NOMO-1 (cell line): ENCODE results near the gene CEP164.

ENCODE experiments used
- DNase-seq, 2 experiments: peaks; one replicate each; lab custom pipeline; 2025; ENCODE audit not compliant: unreplicated experiment in 2 of 2; lab: John Stamatoyannopoulos, UW

CEP164 gene

GRCh38 chr11:117327567-117328374, at the start of gene CEP164:
TSS of gene CEP164 (plus strand) at chr11:117327854. CDS start at chr11:117338587, 10,733 bp downstream.
- DNase-seq, result peak; percentile 90 to 98

DNA sequence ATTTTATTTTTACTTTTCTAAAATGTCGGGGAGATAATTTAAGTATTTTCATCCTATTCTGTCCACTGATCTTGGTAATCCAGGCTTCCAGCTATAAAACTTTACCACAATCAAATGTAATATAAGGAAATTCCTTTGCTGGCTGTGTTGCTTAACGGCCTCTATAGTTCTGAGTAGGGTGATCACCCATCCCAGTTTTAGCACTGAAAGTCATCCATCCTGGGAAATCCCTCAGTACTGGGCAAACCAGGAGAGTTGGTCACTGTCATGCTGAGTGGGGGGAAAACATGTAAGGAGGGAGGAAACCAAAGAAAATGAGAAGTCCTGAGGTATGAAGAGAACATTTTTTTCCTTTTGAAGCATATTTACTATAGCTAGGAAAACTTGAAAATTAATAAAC, 49.3 kb upstream of the CEP164 start:
- no peak for DNase-seq

DNA sequence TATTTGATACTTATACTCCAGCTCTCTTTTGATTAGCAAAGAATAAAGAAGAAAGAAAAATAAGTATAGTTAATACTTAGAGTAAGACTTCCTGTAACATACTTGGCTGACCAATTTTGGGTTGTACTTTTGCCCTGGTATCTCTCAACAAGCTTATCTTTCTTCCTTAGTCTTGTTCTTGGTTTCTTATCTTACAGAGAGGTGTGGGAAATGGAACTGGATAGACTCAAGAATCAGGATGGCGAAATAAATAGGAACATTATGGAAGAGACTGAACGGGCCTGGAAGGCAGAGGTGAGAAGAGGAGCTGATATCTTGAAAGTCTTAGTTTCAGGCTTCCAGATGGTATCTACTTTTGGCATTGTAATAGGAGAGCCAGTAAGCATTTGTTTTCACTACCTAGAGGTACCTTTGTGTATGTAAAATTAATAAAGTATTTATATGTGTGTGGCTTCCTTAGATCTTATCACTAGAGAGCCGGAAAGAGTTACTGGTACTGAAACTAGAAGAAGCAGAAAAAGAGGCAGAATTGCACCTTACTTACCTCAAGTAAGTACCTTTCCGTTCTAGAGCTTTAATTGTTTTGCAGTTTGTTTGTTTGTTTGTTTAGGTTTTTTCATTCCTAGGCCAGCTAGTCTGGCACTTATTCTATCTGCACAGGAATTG, 47.8 kb upstream of the CEP164 start:
- DNase-seq, result no peak

DNA sequence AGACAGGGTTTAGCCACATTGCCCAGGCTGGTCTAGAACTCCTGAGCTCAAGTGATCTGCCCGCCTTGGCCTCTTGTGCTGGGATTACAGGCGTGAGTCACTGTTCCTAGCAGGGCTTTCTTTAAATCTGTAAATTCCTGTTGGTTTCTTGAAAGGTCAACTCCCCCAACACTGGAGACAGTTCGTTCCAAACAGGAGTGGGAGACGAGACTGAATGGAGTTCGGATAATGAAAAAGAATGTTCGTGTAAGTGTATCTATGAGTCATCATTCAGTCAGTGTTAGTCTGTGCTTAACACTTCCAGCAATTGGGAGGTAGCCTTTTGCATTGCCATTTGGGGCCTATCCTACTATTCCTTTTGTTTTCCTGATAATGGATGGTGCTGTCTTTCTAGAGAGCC, 46.5 kb upstream of the CEP164 start:
- DNase-seq, result no peak

- no peak for DNase-seq
Measured at GRCh38 chr11:117281869-117282268, 45.8 kb upstream of the CEP164 start.

GRCh38 chr11:117282956-117283355, 44.7 kb upstream of the CEP164 start:
- DNase-seq, result no peak

GRCh38 chr11:117284053-117284452, 43.6 kb upstream of the CEP164 start:
- no peak for DNase-seq

DNA sequence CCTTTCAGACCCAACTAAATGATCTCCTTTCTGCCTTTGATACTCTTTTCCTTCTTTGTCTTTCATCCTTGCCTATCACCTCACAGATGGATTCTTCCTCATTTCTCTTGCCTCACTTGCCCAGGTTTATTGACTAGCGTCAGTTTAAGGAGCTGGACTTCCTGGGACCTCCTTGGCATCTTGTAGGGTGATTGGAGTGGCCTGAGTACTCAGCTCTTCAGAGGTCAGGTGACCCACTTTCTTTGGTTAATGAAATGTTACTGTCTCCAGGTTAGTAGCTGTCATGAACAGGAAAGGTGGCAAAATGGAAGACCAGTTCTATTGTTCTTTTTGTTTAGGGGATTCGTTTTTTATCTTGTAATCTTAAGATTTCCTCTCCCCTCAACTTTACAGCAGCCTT, 41.1 kb upstream of the CEP164 start:
- DNase-seq, result no peak

DNA sequence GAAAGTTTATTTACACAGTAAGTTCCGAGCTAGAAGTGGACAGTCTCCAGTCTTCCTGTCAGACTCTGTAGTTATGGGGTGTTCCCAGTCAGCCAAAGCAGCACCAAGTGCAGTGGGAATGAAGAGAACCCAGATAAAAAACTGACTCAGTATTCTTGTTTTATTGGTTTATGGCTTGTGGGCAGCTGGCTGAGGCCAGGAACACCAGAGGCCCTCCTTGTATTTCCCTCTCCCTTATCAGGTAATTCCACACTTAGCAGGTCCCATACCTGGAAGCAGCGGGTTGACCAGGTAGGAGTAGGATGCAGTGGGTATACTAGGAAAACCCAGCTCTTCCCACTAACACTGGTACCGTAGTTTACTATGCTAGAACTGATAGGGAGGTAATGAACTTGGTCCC, 40.0 kb upstream of the CEP164 start:
- no peak for DNase-seq

GRCh38 chr11:117289795-117290194, 37.9 kb upstream of the CEP164 start:
- DNase-seq, result no peak

- DNase-seq, result no peak
Measured at GRCh38 chr11:117290809-117291396, 36.8 kb upstream of the CEP164 start, which contains the start of gene BACE1-AS. TSS of gene BACE1-AS (plus strand) at chr11:117291346.

DNA sequence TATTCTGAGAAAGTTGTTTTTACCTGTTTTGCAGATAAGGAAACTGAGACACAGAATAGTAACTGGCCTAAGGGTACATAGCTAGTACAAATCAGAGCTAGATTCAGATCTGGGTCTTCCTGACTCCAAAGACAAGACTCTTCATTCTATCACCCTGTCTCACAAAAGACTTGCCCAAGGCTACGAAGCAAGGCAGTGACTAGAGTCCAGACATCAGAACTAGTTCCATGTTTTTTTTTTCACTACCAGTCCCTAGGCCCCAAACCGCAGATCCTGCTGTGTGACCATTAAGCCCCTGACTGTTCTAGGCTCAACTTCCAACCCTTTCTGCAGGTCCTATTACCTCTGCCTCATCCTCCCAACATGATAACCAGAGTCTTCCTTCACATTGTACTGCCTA, 35.0 kb upstream of the CEP164 start:
- DNase-seq, result no peak

GRCh38 chr11:117295438-117296137, 32.1 kb upstream of the CEP164 start:
- no peak for DNase-seq

DNA sequence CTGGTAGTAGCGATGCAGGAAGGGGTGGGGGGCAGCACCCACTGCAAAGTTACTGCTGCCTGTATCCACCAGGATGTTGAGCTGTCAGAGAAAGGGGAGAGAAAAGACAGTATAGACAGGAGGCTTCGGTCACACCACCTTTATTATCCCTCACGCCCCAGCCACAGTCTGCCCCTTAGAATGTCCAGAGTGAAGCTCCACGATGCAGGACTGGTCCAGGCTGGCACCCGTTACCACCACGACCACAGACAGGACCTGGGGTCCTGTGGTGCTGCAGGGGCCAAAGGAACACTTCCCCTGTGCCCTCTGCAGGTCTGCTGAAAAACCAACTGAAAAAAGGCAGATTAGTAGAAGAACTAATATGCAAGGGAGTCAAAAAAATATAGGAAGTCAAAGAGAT, 30.8 kb upstream of the CEP164 start:
- no peak for DNase-seq

GRCh38 chr11:117298195-117298594, 29.5 kb upstream of the CEP164 start:
- no peak for DNase-seq

GRCh38 chr11:117299351-117300282, 28.0 kb upstream of the CEP164 start:
- DNase-seq, result no peak

DNA sequence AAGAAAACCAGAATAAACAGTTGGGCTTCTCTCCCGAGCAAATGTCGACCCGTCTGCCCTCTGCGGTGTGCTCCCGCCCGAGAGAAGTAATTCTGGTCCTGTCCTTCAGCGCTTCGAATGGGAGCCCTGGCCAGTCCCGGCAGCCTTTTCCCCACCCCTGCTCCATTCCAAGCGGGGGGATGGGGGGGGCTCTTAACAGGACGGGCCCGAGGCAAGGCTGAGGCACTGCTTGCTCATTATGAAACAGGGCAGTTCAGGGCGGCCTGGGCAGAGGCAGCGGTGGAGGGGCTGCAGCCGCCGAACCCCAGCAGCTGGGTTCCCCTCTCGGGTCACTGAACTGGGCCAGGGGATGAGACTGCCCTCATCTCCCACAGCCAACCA, 27.4 kb upstream of the CEP164 start:
- no peak for DNase-seq

DNA sequence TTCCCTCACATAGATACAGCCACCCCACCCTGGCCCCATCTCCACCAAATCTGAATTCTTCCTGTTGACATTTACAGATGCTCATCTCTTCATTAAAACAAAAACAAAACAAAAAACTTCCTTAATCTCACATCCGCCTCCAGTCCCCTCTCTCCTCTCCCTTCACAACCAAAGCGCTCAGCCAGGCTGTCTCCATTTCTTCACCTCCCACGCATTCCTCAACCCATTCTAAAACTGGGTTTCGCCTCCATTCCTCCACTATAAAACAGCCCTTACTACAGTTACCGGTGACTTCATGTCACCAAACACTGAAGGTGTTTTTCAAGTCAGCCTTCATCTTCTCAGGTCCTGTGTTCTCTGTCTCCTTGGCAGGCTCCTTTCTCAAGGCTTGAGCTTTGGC, 26.9 kb upstream of the CEP164 start:
- no peak for DNase-seq

- no peak for DNase-seq
Measured at GRCh38 chr11:117302228-117302627, 25.4 kb upstream of the CEP164 start.

GRCh38 chr11:117303101-117303500, 24.6 kb upstream of the CEP164 start:
- DNase-seq, result no peak
